Gastroesophageal sphincter (tissue), 3 donors: ENCODE data around the gene TP63.

Source experiments
- EP300 ChIP-seq: sonication (generic); formaldehyde crosslinking; IDR thresholded peaks from one replicate; pipeline ENCODE4 v1.6.1; 2017; ENCODE audit warnings: antibody characterized with exemption, mild to moderate bottlenecking
- TF ChIP-seq, protein P1 (sequence below), 4 experiments: fragments of 200-600 bp in 2 of 4; fragments of 450-650 bp in 2 of 4; sonication (generic) in 1 of 4; IDR thresholded peaks; one replicate each; pipeline ENCODE4 v1.5.1; 2017 to 2019; ENCODE audit warnings: antibody characterized with exemption in 4 of 4, mild to moderate bottlenecking in 2 of 4, moderate library complexity in 2 of 4

- TF ChIP-seq, protein P1, sequence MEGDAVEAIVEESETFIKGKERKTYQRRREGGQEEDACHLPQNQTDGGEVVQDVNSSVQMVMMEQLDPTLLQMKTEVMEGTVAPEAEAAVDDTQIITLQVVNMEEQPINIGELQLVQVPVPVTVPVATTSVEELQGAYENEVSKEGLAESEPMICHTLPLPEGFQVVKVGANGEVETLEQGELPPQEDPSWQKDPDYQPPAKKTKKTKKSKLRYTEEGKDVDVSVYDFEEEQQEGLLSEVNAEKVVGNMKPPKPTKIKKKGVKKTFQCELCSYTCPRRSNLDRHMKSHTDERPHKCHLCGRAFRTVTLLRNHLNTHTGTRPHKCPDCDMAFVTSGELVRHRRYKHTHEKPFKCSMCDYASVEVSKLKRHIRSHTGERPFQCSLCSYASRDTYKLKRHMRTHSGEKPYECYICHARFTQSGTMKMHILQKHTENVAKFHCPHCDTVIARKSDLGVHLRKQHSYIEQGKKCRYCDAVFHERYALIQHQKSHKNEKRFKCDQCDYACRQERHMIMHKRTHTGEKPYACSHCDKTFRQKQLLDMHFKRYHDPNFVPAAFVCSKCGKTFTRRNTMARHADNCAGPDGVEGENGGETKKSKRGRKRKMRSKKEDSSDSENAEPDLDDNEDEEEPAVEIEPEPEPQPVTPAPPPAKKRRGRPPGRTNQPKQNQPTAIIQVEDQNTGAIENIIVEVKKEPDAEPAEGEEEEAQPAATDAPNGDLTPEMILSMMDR (IDR thresholded peaks at IDR 0.05) = no peak
- TF ChIP-seq EP300 = no peak
Measured at GRCh38 chr3:189941679-189942078, 310.5 kb downstream of the TP63 start.
